Measurements from ENCODE around the gene FRAT1. TPM values are rescaled to one million over a fixed set of nuclear protein-coding genes. Genes with fewer than 3 reads are reported as not detected.

The FRAT1 gene
- total and polyA plus RNA-seq, 10 of the 15 experiments (the other 5 are each of a cell fraction or from before 2014, with no cell fraction given) = 0.07 to 0.73 (median 0.26) TPM

DNA sequence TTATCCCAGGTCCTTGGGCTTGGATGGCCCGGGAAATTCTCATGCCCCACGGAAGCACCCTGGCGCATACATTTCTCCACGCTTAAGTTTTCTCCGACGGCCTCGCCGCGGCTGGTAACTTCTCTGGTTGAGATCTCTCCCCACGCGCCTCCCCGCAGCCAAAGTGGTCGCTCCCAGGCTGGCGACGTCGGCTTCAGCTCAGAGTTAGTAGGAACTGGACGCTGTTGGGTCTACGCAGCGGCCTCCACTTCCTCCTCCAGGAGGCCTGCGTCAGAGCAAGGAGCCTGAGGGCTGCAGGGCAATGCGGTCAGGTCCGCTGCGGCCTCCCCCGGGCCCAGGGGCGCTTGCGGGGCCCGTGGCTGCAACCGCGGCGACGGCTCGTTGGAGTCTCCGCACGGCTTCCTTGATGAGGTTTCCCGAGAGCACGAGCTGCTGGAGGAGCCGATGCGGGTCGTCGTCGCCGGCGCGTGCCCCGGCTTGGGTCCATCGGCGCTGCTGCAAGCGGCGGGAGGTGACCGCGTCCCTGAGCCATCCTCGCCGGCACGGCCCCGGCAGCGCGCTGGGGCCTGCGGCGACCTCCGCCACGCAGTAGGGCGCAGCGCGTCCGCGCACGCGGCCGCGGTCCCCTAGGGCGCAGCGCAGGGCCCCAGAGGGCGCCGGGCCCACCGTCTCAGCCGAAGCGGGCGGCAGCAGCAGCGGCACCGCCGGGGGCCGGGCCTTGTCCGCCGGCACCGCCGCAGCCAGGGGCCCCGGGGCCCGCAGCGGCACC, 14.7 kb downstream of the FRAT1 start:
- no TSS peak for BruUV-seq (replicated peaks)
- no peaks in the 10 kb centered on the region for H3K79me2 ChIP-seq (ENCODE audit: control insufficient read depth, insufficient read depth, low read length)
- H3K4me1 ChIP-seq (ENCODE audit: control insufficient read depth, insufficient read depth, low read length) = peaks cover 5% of the 10 kb centered on the region; the same call in 1 of the 2 replicates
- H3K27me3 ChIP-seq (replicated peaks in 1 of 2; ENCODE audit: control insufficient read depth in 2 of 2, insufficient read depth in 2 of 2, low read length in 1 of 2) = peaks cover 0 to 9% of the 10 kb centered on the region in 2 experiments; a peak in 1 of 4 replicates
- no peak overlapping the region for H3K27ac ChIP-seq (ENCODE audit: control insufficient read depth, insufficient read depth)
- ChIA-PET CTCF (interaction anchor here (0.8 to 4.0 kb wide), 10 partner anchors 8 to 308 kb away, joined by 3 to 29 read pairs (median 3); no protein-coding TSS in a partner anchor), SMC1A (ENCODE audit: uncharacterized antibody, unreplicated experiment) (interaction anchor here (0.7 to 3.4 kb wide), 7 partner anchors 10 to 70 kb away, joined by 3 to 17 read pairs (median 3); no protein-coding TSS in a partner anchor), RAD21 (ENCODE audit: unreplicated experiment) (interaction anchor here (1.2 to 2.9 kb wide), 2 partner anchors 10 to 55 kb away, joined by 3 to 14 read pairs; no protein-coding TSS in a partner anchor), POLR2A (interaction anchor here (0.6 to 1.8 kb wide), 4 partner anchors 15 to 55 kb away, joined by 3 to 5 read pairs (median 4); partner anchors contain the start of genes ARHGAP19 and FRAT1)
- no peak for FAIRE-seq
- intact Hi-C loops (cut with micrococcal nuclease; ENCODE audit: unreplicated experiment) (loop anchor here (5.0 kb wide), 1 partner anchor 41 kb away; the partner anchor contains the start of gene ARHGAP19), in situ Hi-C loops (cut with MboI) (no loop called here)
- no peaks in the 10 kb centered on the region for H3K9me3 ChIP-seq (replicated peaks; ENCODE audit: control insufficient read depth, insufficient read depth, low read length)
- H4K20me1 ChIP-seq (ENCODE audit: control insufficient read depth, insufficient read depth) = no peaks in the 10 kb centered on the region; the same call in 1 of the 2 replicates
- H2AFZ ChIP-seq (ENCODE audit: control insufficient read depth, low read depth, low read length) = peak overlapping the region; percentile 62
- H3K9ac ChIP-seq (ENCODE audit: control insufficient read depth, insufficient read depth, low read length) = peak overlapping the region; percentile 47
- H3K36me3 ChIP-seq (ENCODE audit: control insufficient read depth in 2 of 2, insufficient read depth in 2 of 2, low read length in 1 of 2) = no peaks in the 10 kb centered on the region
- H3K4me2 ChIP-seq (ENCODE audit: control insufficient read depth, insufficient read depth) = peak overlapping the region; percentile 88
- no peak for DNase-seq (ENCODE audit: low read depth, low spot score)
- ATAC-seq = peak; percentile 45
- under 1% methylated on average over 62 of the region's 89 CpGs for WGBS (ENCODE audit: insufficient coverage, insufficient replicate concordance, low lambda C conversion rate, missing lambda C conversion rate)
- peak overlapping the region; percentile 89 for H3K4me3 ChIP-seq
- TF ChIP-seq SIN3A (IDR thresholded peaks at IDR 0.05; ENCODE audit: low read depth, low read length) = no peak
- TF ChIP-seq RUNX3 (IDR thresholded peaks at IDR 0.05; ENCODE audit: low read length) = peak; percentile 34; the same call in 1 of the 2 replicates
- no peak for TF ChIP-seq RAD51 (IDR thresholded peaks at IDR 0.05)
- no peak for TF ChIP-seq MYB (IDR thresholded peaks at IDR 0.05; ENCODE audit: borderline replicate concordance, low read depth, low read length)
- TF ChIP-seq, protein P1, sequence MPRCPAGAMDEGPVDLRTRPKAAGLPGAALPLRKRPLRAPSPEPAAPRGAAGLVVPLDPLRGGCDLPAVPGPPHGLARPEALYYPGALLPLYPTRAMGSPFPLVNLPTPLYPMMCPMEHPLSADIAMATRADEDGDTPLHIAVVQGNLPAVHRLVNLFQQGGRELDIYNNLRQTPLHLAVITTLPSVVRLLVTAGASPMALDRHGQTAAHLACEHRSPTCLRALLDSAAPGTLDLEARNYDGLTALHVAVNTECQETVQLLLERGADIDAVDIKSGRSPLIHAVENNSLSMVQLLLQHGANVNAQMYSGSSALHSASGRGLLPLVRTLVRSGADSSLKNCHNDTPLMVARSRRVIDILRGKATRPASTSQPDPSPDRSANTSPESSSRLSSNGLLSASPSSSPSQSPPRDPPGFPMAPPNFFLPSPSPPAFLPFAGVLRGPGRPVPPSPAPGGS (IDR thresholded peaks at IDR 0.05; ENCODE audit: borderline replicate concordance, insufficient read depth, low read depth, low read length, poor library complexity, severe bottlenecking) = no peak
- TF ChIP-seq CREM (IDR thresholded peaks at IDR 0.05; ENCODE audit: low read depth) = no peak
- TF ChIP-seq SPI1 (IDR thresholded peaks at IDR 0.05; ENCODE audit: borderline replicate concordance, insufficient read depth, low read depth, low read length) = peak; percentile 40; the same call in 1 of the 2 replicates
- peak in 1 of 2 experiments; percentile 20; a peak in 2 of 4 replicates for TF ChIP-seq IKZF2 (IDR thresholded peaks at IDR 0.05)
- TF ChIP-seq ZNF622 (IDR thresholded peaks at IDR 0.05) = no peak
- TF ChIP-seq FOXK2 (IDR thresholded peaks at IDR 0.05) = peak; percentile 56; the same call in 1 of the 2 replicates
- TF ChIP-seq, protein P2, sequence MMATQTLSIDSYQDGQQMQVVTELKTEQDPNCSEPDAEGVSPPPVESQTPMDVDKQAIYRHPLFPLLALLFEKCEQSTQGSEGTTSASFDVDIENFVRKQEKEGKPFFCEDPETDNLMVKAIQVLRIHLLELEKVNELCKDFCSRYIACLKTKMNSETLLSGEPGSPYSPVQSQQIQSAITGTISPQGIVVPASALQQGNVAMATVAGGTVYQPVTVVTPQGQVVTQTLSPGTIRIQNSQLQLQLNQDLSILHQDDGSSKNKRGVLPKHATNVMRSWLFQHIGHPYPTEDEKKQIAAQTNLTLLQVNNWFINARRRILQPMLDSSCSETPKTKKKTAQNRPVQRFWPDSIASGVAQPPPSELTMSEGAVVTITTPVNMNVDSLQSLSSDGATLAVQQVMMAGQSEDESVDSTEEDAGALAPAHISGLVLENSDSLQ (IDR thresholded peaks at IDR 0.05) = no peak
- TF ChIP-seq ASH2L (IDR thresholded peaks at IDR 0.05; ENCODE audit: borderline replicate concordance, low read depth) = 0 out of 2 replicates have a peak, but pooled peaks have one; percentile 54
- peak; percentile 59; the same call in 1 of the 2 replicates for TF ChIP-seq ATF7 (IDR thresholded peaks at IDR 0.05; ENCODE audit: low read depth)
- TF ChIP-seq EED (IDR thresholded peaks at IDR 0.05; ENCODE audit: low read depth) = 0 out of 2 replicates have a peak, but pooled peaks have one; percentile 21
- TF ChIP-seq CHD4 (IDR thresholded peaks at IDR 0.05) = no peak
- no peak for TF ChIP-seq BACH1 (IDR thresholded peaks at IDR 0.05; ENCODE audit: borderline replicate concordance)
- TF ChIP-seq EP300 (IDR thresholded peaks at IDR 0.05; ENCODE audit: borderline replicate concordance in 1 of 2, control insufficient read depth in 1 of 2, low read depth in 2 of 2, low read length in 2 of 2) = no peak
- TF ChIP-seq IKZF1 (conservative IDR thresholded peaks at IDR 0.05) = peak; percentile 39
- TF ChIP-seq, protein P3, sequence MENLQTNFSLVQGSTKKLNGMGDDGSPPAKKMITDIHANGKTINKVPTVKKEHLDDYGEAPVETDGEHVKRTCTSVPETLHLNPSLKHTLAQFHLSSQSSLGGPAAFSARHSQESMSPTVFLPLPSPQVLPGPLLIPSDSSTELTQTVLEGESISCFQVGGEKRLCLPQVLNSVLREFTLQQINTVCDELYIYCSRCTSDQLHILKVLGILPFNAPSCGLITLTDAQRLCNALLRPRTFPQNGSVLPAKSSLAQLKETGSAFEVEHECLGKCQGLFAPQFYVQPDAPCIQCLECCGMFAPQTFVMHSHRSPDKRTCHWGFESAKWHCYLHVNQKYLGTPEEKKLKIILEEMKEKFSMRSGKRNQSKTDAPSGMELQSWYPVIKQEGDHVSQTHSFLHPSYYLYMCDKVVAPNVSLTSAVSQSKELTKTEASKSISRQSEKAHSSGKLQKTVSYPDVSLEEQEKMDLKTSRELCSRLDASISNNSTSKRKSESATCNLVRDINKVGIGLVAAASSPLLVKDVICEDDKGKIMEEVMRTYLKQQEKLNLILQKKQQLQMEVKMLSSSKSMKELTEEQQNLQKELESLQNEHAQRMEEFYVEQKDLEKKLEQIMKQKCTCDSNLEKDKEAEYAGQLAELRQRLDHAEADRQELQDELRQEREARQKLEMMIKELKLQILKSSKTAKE (IDR thresholded peaks at IDR 0.05; ENCODE audit: low read depth, poor library complexity, severe bottlenecking) = no peak
